ENCODE measurements around the gene CLN5. TPM values are rescaled to one million over a fixed set of nuclear protein-coding genes. Genes with fewer than 3 reads are reported as not detected.

Gene CLN5
- total RNA-seq, 1 donor from 2014 or later, result 15.0 TPM

GRCh38 chr13:77016888-77017623 is 25.2 kb downstream of the CLN5 start:
- Histone ChIP-seq H3K27me3 (ENCODE audit: low read depth) (no peaks in the 10 kb centered on the region), H3K27ac (replicated peaks) (peak overlapping the region; percentile 72), H3K4me3 (no peak overlapping the region), H3K36me3 (peaks cover 68% of the 10 kb centered on the region), H3K9me3 (replicated peaks) (no peaks in the 10 kb centered on the region), H3K4me1 (peaks cover 83% of the 10 kb centered on the region)
- intact Hi-C loops (cut with micrococcal nuclease), result no loop called here
- TF ChIP-seq, protein P1, sequence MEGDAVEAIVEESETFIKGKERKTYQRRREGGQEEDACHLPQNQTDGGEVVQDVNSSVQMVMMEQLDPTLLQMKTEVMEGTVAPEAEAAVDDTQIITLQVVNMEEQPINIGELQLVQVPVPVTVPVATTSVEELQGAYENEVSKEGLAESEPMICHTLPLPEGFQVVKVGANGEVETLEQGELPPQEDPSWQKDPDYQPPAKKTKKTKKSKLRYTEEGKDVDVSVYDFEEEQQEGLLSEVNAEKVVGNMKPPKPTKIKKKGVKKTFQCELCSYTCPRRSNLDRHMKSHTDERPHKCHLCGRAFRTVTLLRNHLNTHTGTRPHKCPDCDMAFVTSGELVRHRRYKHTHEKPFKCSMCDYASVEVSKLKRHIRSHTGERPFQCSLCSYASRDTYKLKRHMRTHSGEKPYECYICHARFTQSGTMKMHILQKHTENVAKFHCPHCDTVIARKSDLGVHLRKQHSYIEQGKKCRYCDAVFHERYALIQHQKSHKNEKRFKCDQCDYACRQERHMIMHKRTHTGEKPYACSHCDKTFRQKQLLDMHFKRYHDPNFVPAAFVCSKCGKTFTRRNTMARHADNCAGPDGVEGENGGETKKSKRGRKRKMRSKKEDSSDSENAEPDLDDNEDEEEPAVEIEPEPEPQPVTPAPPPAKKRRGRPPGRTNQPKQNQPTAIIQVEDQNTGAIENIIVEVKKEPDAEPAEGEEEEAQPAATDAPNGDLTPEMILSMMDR (IDR thresholded peaks at IDR 0.05; ENCODE audit: borderline replicate concordance), result no peak
- no peak for DNase-seq

DNA sequence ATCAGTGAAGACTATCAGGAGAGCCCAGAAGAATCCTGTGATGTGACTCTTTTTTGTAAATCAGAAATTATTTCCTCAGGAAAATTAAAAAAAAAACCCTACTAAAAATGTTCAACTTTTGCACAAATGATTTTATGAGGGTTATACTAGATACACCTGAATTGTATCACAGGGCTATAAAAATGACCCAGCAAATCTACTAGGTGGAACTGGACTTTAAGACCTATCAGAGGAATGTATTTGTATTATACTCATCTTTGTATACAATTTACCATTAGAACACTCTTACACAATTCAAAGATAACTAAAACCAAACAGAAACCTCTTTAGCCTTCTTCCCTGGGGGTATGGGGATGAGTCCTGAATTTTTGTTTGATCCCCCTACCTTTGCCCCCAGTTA is 27.9 kb downstream of the CLN5 start:
- H3K4me3 ChIP-seq, result no peak overlapping the region
- no peak overlapping the region for H3K27ac ChIP-seq (replicated peaks)
- peaks cover 96% of the 10 kb centered on the region for H3K4me1 ChIP-seq
- TF ChIP-seq, protein P1 (IDR thresholded peaks at IDR 0.05; ENCODE audit: borderline replicate concordance), result no peak
- no peaks in the 10 kb centered on the region for H3K9me3 ChIP-seq (replicated peaks)
- no peaks in the 10 kb centered on the region for H3K27me3 ChIP-seq (ENCODE audit: low read depth)
- no peak for DNase-seq
- intact Hi-C loops (cut with micrococcal nuclease), result no loop called here
- H3K36me3 ChIP-seq, result peaks cover 41% of the 10 kb centered on the region

DNA sequence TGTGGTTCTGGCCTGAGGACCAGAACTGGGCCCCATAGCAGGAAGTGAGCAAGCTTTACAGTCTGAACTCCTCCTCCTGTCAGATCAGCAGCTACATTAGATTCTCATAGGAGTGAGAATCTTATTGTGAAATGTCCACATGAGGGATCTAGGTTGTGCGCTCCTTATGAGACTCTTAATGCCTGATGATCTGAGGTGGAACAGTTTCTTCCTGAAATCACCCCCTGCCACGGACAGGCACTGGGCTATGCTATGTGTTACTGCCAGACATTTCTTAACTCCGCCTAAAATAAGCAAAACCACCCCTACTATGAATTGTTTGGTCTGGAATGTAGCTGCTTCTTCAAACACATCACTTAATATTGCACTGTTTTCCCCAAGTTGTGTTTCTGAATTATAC is 30.5 kb downstream of the CLN5 start:
- peak overlapping the region; percentile 97 for H3K4me3 ChIP-seq
- intact Hi-C loops (cut with micrococcal nuclease), result no loop called here
- peaks cover 92% of the 10 kb centered on the region for H3K4me1 ChIP-seq
- peaks cover 15% of the 10 kb centered on the region for H3K36me3 ChIP-seq
- no peak for DNase-seq
- TF ChIP-seq, protein P1 (IDR thresholded peaks at IDR 0.05; ENCODE audit: borderline replicate concordance), result no peak
- no peaks in the 10 kb centered on the region for H3K9me3 ChIP-seq (replicated peaks)
- no peaks in the 10 kb centered on the region for H3K27me3 ChIP-seq (ENCODE audit: low read depth)
- H3K27ac ChIP-seq (replicated peaks), result no peak overlapping the region

- peaks cover 68% of the 10 kb centered on the region for H3K4me1 ChIP-seq
- H3K27ac ChIP-seq (replicated peaks), result peak overlapping the region; percentile 100
- no peaks in the 10 kb centered on the region for H3K36me3 ChIP-seq
- TF ChIP-seq, protein P1 (IDR thresholded peaks at IDR 0.05; ENCODE audit: borderline replicate concordance), result no peak
- H3K4me3 ChIP-seq, result peak overlapping the region; percentile 97
- intact Hi-C loops (cut with micrococcal nuclease), result no loop called here
- no peaks in the 10 kb centered on the region for H3K9me3 ChIP-seq (replicated peaks)
- H3K27me3 ChIP-seq (ENCODE audit: low read depth), result no peaks in the 10 kb centered on the region
- peak; percentile 85 for DNase-seq
These were observed 34.5 kb downstream of the CLN5 start for GRCh38 chr13:77026255-77026860.

- Histone ChIP-seq H3K9me3 (replicated peaks) (no peaks in the 10 kb centered on the region), H3K36me3 (no peaks in the 10 kb centered on the region), H3K4me1 (peaks cover 61% of the 10 kb centered on the region), H3K27me3 (ENCODE audit: low read depth) (no peaks in the 10 kb centered on the region), H3K4me3 (peak within 1 kb of the TSS; percentile 97), H3K27ac (replicated peaks) (peak within 1 kb of the TSS; percentile 100)
- TF ChIP-seq, protein P1 (IDR thresholded peaks at IDR 0.05; ENCODE audit: borderline replicate concordance), result no peak
- DNase-seq, result peak; percentile 88
- intact Hi-C loops (cut with micrococcal nuclease), result no loop called here
These were observed 35.2 kb downstream of the CLN5 start, which contains the start of gene FBXL3 for GRCh38 chr13:77026861-77027621. Gene FBXL3 (minus strand): TSS chr13:77027159. CDS start chr13:77021860, 5,299 bp downstream.
